Left lung (tissue), 10 donors: ENCODE measurements around the gene MRPS34. TPM values are rescaled to one million over a fixed set of nuclear protein-coding genes. Genes with fewer than 3 reads are reported as not detected.

ENCODE experiments used
- ATAC-seq: fragments of 200-7000 bp; cut with Tn5 transposase; one replicate; pipeline ENCODE4 v1.9.1; 2020; ENCODE audit warnings: moderate library complexity
- DNase-seq, 4 donors: peaks; one replicate each; pipeline ENCODE4 v3.0.0-alpha.2; 2013 to 2020
- H3K27ac ChIP-seq, 2 donors: fragments of 200-600 bp; sonication (generic) in 1 of 2; one replicate each; pipeline versions ENCODE4 v1.5.0 to v1.8.0; 2020 to 2021
- H3K27me3 ChIP-seq, 2 donors: fragments of 200-600 bp; sonication (generic) in 1 of 2; one replicate each; pipeline versions ENCODE4 v1.5.0 to v1.8.0; 2020 to 2021
- H3K36me3 ChIP-seq, 2 donors: fragments of 200-600 bp; sonication (generic) in 1 of 2; one replicate each; pipeline versions ENCODE4 v1.5.0 to v1.8.0; 2020 to 2021
- H3K4me1 ChIP-seq, 2 donors: fragments of 200-600 bp; one replicate each; pipeline ENCODE4 v1.8.0; 2021
- H3K4me3 ChIP-seq, 2 donors: fragments of 200-600 bp; sonication (generic) in 1 of 2; one replicate each; pipeline versions ENCODE4 v1.5.0 to v1.8.0; 2020 to 2021; ENCODE audit warnings: mild to moderate bottlenecking in 1 of 2
- H3K9me3 ChIP-seq, 2 donors: fragments of 200-600 bp; sonication (generic) in 1 of 2; one replicate each; pipeline versions ENCODE4 v1.5.0 to v1.8.0; 2020 to 2021
- intact Hi-C, 2 donors: fragments of 100-400 bp; cut with DNase I; formaldehyde crosslinking; loops; one replicate each; pipeline versions ENCODE4 v1.11.2 to v1.14.2; 2022
- polyA plus RNA-seq, 6 donors: library from polyadenylated mRNA; unstranded; fragments of 120-200 nt; gene quantifications; one replicate each; pipeline ENCODE4 v1.2.1, GENCODE V29; 2013; ENCODE audit not compliant: insufficient read length in 6 of 6
- total RNA-seq, 2 donors: library from RNA; stranded (reverse); fragmentation: NEBNext Ultra II Directional; extraction: Animal tissue kit (Norgen Biotek cat#: 25700); gene quantifications; one replicate each; pipeline ENCODE4 v1.2.1, GENCODE V29; 2021
- TF ChIP-seq, protein P1 (sequence below), 2 donors: fragments of 200-600 bp; sonication (generic) in 1 of 2; IDR thresholded peaks; one replicate each; pipeline versions ENCODE4 v1.5.0 to v1.8.0; 2021; ENCODE audit warnings: antibody characterized with exemption in 2 of 2
- donor health status: DM: no; HTN: yes; CAD: no.
- donor health status: DM: no; HTN: no; CAD: no.

MRPS34 gene
- total and polyA plus RNA-seq, 8 donors, result 47.5 to 91.5 (median 64.1) TPM

GRCh38 chr16:1788708-1789100 is 15.8 kb upstream of the MRPS34 start:
- intact Hi-C loops, result no loop called here
- no peaks in the 10 kb centered on the region for H3K9me3 ChIP-seq
- H3K27ac ChIP-seq, result no peak overlapping the region
- peak in 2 of 4 donors; percentile 29 to 65 for DNase-seq
- TF ChIP-seq, protein P1, sequence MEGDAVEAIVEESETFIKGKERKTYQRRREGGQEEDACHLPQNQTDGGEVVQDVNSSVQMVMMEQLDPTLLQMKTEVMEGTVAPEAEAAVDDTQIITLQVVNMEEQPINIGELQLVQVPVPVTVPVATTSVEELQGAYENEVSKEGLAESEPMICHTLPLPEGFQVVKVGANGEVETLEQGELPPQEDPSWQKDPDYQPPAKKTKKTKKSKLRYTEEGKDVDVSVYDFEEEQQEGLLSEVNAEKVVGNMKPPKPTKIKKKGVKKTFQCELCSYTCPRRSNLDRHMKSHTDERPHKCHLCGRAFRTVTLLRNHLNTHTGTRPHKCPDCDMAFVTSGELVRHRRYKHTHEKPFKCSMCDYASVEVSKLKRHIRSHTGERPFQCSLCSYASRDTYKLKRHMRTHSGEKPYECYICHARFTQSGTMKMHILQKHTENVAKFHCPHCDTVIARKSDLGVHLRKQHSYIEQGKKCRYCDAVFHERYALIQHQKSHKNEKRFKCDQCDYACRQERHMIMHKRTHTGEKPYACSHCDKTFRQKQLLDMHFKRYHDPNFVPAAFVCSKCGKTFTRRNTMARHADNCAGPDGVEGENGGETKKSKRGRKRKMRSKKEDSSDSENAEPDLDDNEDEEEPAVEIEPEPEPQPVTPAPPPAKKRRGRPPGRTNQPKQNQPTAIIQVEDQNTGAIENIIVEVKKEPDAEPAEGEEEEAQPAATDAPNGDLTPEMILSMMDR (IDR thresholded peaks at IDR 0.05), result no peak
- no peaks in the 10 kb centered on the region for H3K27me3 ChIP-seq
- peaks cover 0 to 21% of the 10 kb centered on the region in 2 donors for H3K4me1 ChIP-seq
- peaks cover 0 to 70% of the 10 kb centered on the region in 2 donors for H3K36me3 ChIP-seq
- ATAC-seq, result no peak
- no peak overlapping the region for H3K4me3 ChIP-seq

GRCh38 chr16:1788095-1788707 is 15.3 kb upstream of the MRPS34 start:
- peaks cover 0 to 70% of the 10 kb centered on the region in 2 donors for H3K36me3 ChIP-seq
- TF ChIP-seq, protein P1 (IDR thresholded peaks at IDR 0.05), result no peak
- DNase-seq (peak in 2 of 4 donors; percentile 24 to 80), ATAC-seq (no peak)
- intact Hi-C loops, result no loop called here
- no peak overlapping the region for H3K27ac ChIP-seq
- H3K27me3 ChIP-seq, result no peaks in the 10 kb centered on the region
- peaks cover 0 to 26% of the 10 kb centered on the region in 2 donors for H3K4me1 ChIP-seq
- H3K4me3 ChIP-seq, result no peak overlapping the region
- no peaks in the 10 kb centered on the region for H3K9me3 ChIP-seq

- Histone ChIP-seq H3K4me1 (peaks cover 0 to 27% of the 10 kb centered on the region in 2 donors), H3K9me3 (no peaks in the 10 kb centered on the region), H3K27me3 (no peaks in the 10 kb centered on the region), H3K27ac (no peak overlapping the region), H3K4me3 (no peak overlapping the region), H3K36me3 (peaks cover 0 to 70% of the 10 kb centered on the region in 2 donors)
- DNase-seq, result peak in 2 of 4 donors; percentile 27 to 63
- no peak for ATAC-seq
- intact Hi-C loops, result no loop called here
- TF ChIP-seq, protein P1 (IDR thresholded peaks at IDR 0.05), result no peak
Measured at GRCh38 chr16:1787322-1788094, 14.6 kb upstream of the MRPS34 start.

DNA sequence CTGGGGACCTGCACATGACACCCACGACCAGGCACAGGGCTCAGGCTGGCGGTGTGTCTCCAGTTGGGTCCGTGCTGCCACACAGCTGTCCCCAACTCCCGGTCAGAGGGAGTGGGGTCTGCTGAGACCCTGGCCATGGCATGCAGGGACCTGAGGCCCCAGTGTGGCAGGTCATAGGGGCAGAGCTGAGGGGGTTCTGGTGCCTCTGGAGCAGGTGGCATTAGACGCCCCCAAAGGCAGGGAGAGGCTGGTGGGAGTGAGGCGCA is 14.1 kb upstream of the MRPS34 start:
- ATAC-seq (no peak), DNase-seq (no peak)
- no peak overlapping the region for H3K4me3 ChIP-seq
- intact Hi-C loops, result no loop called here
- no peaks in the 10 kb centered on the region for H3K27me3 ChIP-seq
- H3K4me1 ChIP-seq, result peaks cover 0 to 27% of the 10 kb centered on the region in 2 donors
- H3K36me3 ChIP-seq, result peaks cover 0 to 65% of the 10 kb centered on the region in 2 donors
- no peak overlapping the region for H3K27ac ChIP-seq
- TF ChIP-seq, protein P1 (IDR thresholded peaks at IDR 0.05), result no peak
- no peaks in the 10 kb centered on the region for H3K9me3 ChIP-seq

- peaks cover 3 to 33% of the 10 kb centered on the region in 2 donors for H3K4me1 ChIP-seq
- H3K9me3 ChIP-seq, result no peaks in the 10 kb centered on the region
- H3K36me3 ChIP-seq, result peaks cover 0 to 59% of the 10 kb centered on the region in 2 donors
- peak in 2 of 4 donors; percentile 30 to 76 for DNase-seq
- no peak for ATAC-seq
- H3K27ac ChIP-seq, result no peak overlapping the region
- intact Hi-C loops, result no loop called here
- H3K4me3 ChIP-seq, result no peak overlapping the region
- TF ChIP-seq, protein P1 (IDR thresholded peaks at IDR 0.05), result no peak
- no peaks in the 10 kb centered on the region for H3K27me3 ChIP-seq
Measured at GRCh38 chr16:1786242-1787055, 13.5 kb upstream of the MRPS34 start.
